Measurements from ENCODE around the gene PTPRG.

DNA sequence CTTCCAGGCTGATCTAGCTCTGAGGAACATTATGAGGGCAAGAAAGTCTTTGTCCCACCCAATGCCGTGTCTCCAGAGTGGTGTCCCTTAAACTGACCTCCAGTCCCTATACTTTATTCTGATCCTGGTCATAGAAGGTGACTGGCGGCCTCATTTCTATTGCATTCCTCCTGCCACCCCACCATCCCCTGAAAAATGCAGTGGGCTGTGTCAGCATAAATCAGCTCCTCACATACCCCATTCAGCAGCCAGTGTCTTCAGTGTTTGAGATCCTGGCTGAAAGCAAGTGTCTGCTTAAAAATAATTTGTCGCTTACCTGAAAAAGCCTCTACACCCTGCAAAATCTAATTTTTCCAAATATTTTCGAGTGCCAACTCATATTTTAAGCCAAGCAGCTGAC lies 465.9 kb downstream of the PTPRG start:
- TF ChIP-seq FOXP2 (optimal IDR thresholded peaks at IDR 0.05; ENCODE audit: borderline replicate concordance, extremely low read depth, extremely low read length, insufficient read depth) (no peak), POLR2AphosphoS5 (IDR thresholded peaks at IDR 0.05; ENCODE audit: low read depth, low read length) (no peak), SIN3A (IDR thresholded peaks at IDR 0.05; ENCODE audit: borderline replicate concordance, insufficient read depth, low read length) (no peak)
- TF ChIP-seq, protein P1, sequence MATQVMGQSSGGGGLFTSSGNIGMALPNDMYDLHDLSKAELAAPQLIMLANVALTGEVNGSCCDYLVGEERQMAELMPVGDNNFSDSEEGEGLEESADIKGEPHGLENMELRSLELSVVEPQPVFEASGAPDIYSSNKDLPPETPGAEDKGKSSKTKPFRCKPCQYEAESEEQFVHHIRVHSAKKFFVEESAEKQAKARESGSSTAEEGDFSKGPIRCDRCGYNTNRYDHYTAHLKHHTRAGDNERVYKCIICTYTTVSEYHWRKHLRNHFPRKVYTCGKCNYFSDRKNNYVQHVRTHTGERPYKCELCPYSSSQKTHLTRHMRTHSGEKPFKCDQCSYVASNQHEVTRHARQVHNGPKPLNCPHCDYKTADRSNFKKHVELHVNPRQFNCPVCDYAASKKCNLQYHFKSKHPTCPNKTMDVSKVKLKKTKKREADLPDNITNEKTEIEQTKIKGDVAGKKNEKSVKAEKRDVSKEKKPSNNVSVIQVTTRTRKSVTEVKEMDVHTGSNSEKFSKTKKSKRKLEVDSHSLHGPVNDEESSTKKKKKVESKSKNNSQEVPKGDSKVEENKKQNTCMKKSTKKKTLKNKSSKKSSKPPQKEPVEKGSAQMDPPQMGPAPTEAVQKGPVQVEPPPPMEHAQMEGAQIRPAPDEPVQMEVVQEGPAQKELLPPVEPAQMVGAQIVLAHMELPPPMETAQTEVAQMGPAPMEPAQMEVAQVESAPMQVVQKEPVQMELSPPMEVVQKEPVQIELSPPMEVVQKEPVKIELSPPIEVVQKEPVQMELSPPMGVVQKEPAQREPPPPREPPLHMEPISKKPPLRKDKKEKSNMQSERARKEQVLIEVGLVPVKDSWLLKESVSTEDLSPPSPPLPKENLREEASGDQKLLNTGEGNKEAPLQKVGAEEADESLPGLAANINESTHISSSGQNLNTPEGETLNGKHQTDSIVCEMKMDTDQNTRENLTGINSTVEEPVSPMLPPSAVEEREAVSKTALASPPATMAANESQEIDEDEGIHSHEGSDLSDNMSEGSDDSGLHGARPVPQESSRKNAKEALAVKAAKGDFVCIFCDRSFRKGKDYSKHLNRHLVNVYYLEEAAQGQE (IDR thresholded peaks at IDR 0.05; ENCODE audit: insufficient read depth in 1 of 2, low read depth in 2 of 2, low read length in 2 of 2): no peak

All from PFSK-1 (cell line).